HG02763 (cell line): ENCODE data around the gene CKS1B.

Source experiments
- ATAC-seq: cut with Tn5 transposase; IDR thresholded peaks from one replicate; pipeline ENCODE4 v1.9.1; 2021; ENCODE audit warnings: mild to moderate bottlenecking, moderate library complexity; ENCODE audit not compliant: unreplicated experiment

CKS1B gene

GRCh38 chr1:155012026-155012546 is 37.6 kb downstream of the CKS1B start:
- no peak for ATAC-seq

- ATAC-seq: no peak
Measured at GRCh38 chr1:155012776-155013602, 38.5 kb downstream of the CKS1B start.

DNA sequence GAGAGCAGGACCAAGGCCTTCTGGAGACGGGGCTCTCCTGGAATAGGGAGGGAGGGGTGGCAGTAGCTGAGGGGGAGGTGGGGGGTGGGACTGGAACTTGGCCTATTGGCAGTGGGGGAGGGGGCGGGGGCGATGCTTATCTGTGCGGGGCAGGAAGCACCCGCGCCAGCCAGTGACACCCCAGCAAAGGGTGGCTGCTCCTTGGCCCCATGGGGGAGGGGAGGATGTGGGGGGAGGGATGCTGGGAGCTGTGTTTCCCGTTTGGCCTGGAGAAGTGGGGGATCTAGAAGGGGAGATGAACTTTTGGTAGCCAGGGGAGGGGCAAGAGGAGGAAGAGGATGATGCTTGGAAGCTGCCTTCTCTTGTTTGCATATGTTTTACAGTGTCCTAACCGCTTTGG is 39.2 kb downstream of the CKS1B start:
- no peak for ATAC-seq

DNA sequence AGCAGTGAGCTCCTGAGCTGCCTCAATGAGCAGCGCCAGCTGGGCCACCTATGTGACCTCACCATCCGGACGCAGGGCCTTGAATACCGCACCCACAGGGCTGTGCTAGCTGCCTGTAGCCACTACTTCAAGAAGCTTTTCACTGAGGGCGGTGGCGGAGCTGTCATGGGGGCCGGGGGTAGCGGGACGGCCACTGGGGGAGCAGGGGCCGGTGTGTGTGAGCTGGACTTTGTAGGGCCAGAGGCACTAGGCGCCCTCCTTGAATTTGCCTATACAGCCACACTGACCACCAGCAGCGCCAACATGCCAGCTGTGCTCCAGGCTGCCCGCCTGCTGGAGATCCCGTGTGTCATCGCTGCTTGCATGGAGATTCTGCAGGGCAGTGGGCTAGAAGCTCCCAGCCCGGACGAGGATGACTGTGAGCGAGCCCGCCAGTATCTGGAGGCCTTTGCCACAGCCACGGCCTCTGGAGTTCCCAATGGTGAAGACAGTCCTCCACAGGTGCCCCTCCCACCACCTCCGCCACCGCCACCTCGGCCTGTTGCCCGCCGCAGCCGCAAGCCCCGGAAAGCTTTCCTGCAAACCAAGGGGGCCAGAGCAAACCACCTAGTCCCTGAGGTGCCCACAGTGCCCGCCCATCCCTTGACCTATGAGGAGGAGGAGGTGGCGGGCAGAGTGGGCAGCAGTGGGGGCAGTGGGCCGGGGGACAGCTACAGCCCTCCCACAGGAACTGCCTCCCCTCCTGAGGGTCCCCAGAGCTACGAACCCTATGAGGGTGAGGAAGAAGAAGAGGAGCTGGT is 40.4 kb downstream of the CKS1B start:
- ATAC-seq: no peak

- no peak for ATAC-seq
Measured at GRCh38 chr1:155015527-155016230, 41.2 kb downstream of the CKS1B start.

DNA sequence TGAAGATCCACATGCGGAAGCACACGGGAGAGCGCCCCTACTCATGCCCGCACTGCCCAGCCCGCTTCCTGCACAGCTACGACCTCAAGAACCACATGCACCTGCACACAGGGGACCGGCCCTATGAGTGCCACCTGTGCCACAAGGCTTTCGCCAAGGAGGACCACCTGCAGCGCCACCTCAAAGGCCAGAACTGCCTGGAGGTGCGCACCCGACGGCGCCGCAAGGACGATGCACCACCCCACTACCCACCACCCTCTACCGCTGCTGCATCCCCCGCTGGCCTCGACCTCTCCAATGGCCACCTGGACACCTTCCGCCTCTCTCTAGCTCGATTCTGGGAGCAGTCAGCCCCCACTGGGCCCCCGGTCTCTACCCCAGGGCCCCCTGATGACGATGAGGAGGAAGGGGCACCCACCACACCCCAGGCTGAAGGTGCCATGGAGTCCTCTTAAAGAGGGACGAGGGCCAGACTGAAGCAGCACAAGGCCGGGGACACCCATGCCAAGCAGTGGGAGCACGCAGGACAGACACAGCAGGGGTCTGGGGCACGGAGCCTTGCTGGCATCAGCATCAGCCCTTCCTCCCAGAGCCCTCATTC is 41.9 kb downstream of the CKS1B start:
- ATAC-seq: no peak

- peak; percentile 70 for ATAC-seq
Measured at GRCh38 chr1:155017041-155017945, 42.8 kb downstream of the CKS1B start.

DNA sequence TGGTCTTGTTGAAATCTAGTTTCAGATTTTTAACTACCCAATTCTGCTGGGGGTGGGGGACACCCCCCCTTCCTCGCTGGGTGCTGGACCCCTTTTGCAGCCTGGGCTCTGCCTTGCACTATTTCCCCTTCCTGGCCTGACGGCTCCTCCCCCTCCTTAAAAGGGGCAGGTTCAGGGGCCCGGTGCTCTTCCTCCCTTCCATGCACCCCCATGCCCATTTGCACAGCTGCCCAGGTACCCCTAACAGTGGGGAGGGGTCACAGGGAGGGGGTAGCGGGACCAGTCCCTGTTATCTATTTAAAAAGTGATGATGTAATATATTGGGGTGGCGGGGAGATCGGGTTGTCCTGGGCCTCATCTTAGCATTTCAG is 43.5 kb downstream of the CKS1B start:
- ATAC-seq: no peak

GRCh38 chr1:155018617-155019348 is 44.3 kb downstream of the CKS1B start:
- ATAC-seq: no peak

- ATAC-seq: no peak
Measured at GRCh38 chr1:155019377-155020245, 45.1 kb downstream of the CKS1B start.

DNA sequence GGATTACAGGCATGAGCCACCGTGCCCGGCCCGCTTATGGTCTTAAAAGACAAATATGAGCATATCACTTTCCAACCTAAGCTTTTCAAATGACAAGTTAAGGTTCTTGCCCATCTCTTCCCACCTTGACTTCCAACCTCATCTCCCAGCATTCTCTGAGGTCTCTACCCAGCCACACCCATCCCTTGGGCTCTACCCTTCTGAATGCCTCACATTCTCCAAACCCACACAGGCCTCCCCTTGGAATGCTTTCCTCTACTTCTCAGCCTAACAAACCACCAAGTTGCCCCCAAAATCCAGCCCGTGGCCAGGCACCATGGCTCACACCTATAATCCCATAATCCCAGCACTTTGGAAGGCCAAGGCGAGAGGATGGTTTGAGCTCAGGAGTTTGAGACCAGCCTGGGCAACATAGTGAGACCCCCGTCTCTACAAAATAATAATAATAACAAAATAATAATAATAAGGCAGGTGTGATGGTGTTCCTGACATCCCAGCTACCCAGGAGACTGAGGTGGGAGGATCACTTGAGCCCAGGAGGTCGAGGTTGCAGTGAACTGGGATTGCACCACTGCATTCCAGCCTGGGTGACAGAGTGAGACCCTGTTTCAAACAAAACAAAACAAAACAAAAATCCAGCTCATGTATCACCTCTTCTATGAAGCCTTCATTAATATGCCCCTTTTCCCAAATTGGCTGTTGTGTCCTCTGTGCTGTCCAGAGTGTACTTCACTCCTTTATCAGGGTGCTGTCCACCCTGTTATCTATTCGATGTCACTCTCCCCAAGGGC is 47.9 kb downstream of the CKS1B start:
- no peak for ATAC-seq

DNA sequence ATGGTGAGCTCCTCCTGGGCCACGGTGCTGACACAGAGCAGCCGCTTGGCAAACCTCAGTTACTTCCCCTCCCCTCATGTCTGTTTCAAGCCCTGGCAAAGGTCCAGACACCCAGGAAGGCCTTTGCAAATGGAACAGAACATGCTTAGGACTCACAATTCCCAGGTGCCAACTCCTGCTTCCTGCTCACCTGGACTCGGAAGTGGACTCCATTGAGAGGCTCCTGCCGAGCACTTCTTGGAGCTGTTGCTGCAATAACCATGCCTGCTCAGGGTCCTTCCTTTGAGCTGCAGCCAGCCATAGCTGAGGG is 48.4 kb downstream of the CKS1B start:
- ATAC-seq: no peak

DNA sequence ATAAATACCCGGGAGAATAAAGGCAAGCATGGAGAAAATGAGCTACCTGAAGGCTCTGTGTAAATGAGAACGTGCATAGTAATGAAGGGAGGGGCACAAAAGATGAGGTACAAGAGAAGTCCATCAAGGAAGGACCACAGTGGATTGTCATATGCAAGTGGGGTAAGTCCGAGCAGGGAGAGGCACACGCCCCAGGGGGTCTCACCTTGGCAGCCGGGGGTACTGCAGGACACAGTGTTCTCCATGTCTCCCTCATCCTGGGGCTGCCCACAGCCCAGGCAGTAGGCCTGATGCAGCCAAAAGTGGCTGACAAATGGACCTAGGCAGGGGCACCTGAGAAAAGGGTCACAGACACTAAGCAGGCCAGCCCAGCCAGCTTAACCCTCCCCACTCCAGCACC is 49.1 kb downstream of the CKS1B start:
- ATAC-seq: no peak

GRCh38 chr1:155024315-155024714 is 49.8 kb downstream of the CKS1B start:
- ATAC-seq: no peak

GRCh38 chr1:155026154-155026553 is 51.7 kb downstream of the CKS1B start:
- ATAC-seq: no peak

- ATAC-seq: no peak
Measured at GRCh38 chr1:155026588-155026987, 52.1 kb downstream of the CKS1B start.
